Gastroesophageal sphincter (tissue), 4 donors: ENCODE measurements around the gene GCC1. TPM values are rescaled to one million over a fixed set of nuclear protein-coding genes. Genes with fewer than 3 reads are reported as not detected.
"Not testable (repeated sequence)": the region's sequence is repeated elsewhere in the genome, so short reads cannot be mapped to it uniquely, and the experiment has no call there.

Source experiments
- ATAC-seq: fragments of 150-250 bp; one replicate; pipeline ENCODE4 v1.9.1; 2016; ENCODE audit warnings: mild to moderate bottlenecking, moderate library complexity
- H3K27ac ChIP-seq, 4 donors: fragments of 200-600 bp; sonication (generic) in 3 of 4; 1 replicate in 3 of 4; 2 replicates in 1 of 4; pipeline ENCODE4 v1.5.1; 2016 to 2019
- H3K27me3 ChIP-seq: fragments of 200-600 bp; sonication (generic); one replicate; pipeline ENCODE4 v1.5.1; 2019
- H3K36me3 ChIP-seq, 2 donors: fragments of 200-600 bp; sonication (generic); one replicate each; pipeline ENCODE4 v1.5.1; 2019; ENCODE audit warnings: control low read depth in 1 of 2
- H3K4me1 ChIP-seq, 3 donors: fragments of 200-600 bp; sonication (generic); 1 replicate in 2 of 3; 2 replicates in 1 of 3; pipeline ENCODE4 v1.5.1; 2016 to 2019; ENCODE audit warnings: control low read depth in 2 of 3
- H3K4me3 ChIP-seq, 2 donors: fragments of 200-600 bp; sonication (generic); one replicate each; pipeline ENCODE4 v1.5.1; 2019; ENCODE audit warnings: mild to moderate bottlenecking in 1 of 2, moderate library complexity in 1 of 2
- H3K9me3 ChIP-seq, 3 donors: fragments of 200-600 bp; sonication (generic); one replicate each; pipeline ENCODE4 v1.5.1; 2017 to 2019; ENCODE audit warnings: control low read depth in 2 of 3
- EP300 ChIP-seq: sonication (generic); formaldehyde crosslinking; IDR thresholded peaks from one replicate; pipeline ENCODE4 v1.6.1; 2017; ENCODE audit warnings: antibody characterized with exemption, mild to moderate bottlenecking
- POLR2A ChIP-seq, 2 donors: fragments of 450-650 bp; IDR thresholded peaks; one replicate each; pipeline ENCODE4 v1.6.1; 2017; ENCODE audit warnings: antibody characterized with exemption in 2 of 2, mild to moderate bottlenecking in 2 of 2, moderate library complexity in 1 of 2
- POLR2AphosphoS5 ChIP-seq: sonication (generic); formaldehyde crosslinking; IDR thresholded peaks from one replicate; pipeline ENCODE4 v1.6.1; 2017; ENCODE audit warnings: antibody characterized with exemption
- WGBS, 2 donors: methylation state at CpG; one replicate each; pipeline ENCODE4 v1.1.5; 2018; ENCODE audit warnings: low coverage in 1 of 2; 5-methylcytosine and 5-hydroxymethylcytosine counted together
- total RNA-seq, 4 donors: library from RNA; depleted of rRNA; stranded (reverse); fragments of >200 nt; gene quantifications; one replicate each; pipeline ENCODE4 v1.1.0, GENCODE V29; 2016
- TF ChIP-seq, protein P1 (sequence below), 4 experiments: fragments of 200-600 bp in 2 of 4; fragments of 450-650 bp in 2 of 4; sonication (generic) in 1 of 4; IDR thresholded peaks; one replicate each; pipeline ENCODE4 v1.5.1; 2017 to 2019; ENCODE audit warnings: antibody characterized with exemption in 4 of 4, mild to moderate bottlenecking in 2 of 4, moderate library complexity in 2 of 4

GCC1 gene
- total RNA-seq, 4 donors from 2014 or later = 15.7 to 20.3 (median 16.8) TPM

GRCh38 chr7:127551941-127552340 is 33.5 kb downstream of the GCC1 start:
- WGBS, 2 donors = 83% methylated on average over 2 to 4 of the region's 4 CpGs
- Histone ChIP-seq H3K9me3 (no peaks in the 10 kb centered on the region), H3K36me3 (no peaks in the 10 kb centered on the region), H3K27ac (no peak overlapping the region), H3K4me1 (no peaks in the 10 kb centered on the region), H3K4me3 (no peak overlapping the region), H3K27me3 (no peaks in the 10 kb centered on the region)
- TF ChIP-seq POLR2AphosphoS5 (no peak), EP300 (no peak), POLR2A (IDR thresholded peaks at IDR 0.05) (no peak)
- TF ChIP-seq, protein P1, sequence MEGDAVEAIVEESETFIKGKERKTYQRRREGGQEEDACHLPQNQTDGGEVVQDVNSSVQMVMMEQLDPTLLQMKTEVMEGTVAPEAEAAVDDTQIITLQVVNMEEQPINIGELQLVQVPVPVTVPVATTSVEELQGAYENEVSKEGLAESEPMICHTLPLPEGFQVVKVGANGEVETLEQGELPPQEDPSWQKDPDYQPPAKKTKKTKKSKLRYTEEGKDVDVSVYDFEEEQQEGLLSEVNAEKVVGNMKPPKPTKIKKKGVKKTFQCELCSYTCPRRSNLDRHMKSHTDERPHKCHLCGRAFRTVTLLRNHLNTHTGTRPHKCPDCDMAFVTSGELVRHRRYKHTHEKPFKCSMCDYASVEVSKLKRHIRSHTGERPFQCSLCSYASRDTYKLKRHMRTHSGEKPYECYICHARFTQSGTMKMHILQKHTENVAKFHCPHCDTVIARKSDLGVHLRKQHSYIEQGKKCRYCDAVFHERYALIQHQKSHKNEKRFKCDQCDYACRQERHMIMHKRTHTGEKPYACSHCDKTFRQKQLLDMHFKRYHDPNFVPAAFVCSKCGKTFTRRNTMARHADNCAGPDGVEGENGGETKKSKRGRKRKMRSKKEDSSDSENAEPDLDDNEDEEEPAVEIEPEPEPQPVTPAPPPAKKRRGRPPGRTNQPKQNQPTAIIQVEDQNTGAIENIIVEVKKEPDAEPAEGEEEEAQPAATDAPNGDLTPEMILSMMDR (IDR thresholded peaks at IDR 0.05) = no peak
- no peak for ATAC-seq

- no peak for ATAC-seq
- no peak overlapping the region for H3K4me3 ChIP-seq
- H3K27ac ChIP-seq = no peak overlapping the region
- H3K9me3 ChIP-seq = no peaks in the 10 kb centered on the region
- WGBS, 2 donors = 25 to 56% methylated on average over 1 of the region's 1 CpG
- H3K27me3 ChIP-seq = no peaks in the 10 kb centered on the region
- no peaks in the 10 kb centered on the region for H3K36me3 ChIP-seq
- TF ChIP-seq, protein P1 (IDR thresholded peaks at IDR 0.05) = no peak
- TF ChIP-seq POLR2A (IDR thresholded peaks at IDR 0.05) = no peak
- TF ChIP-seq POLR2AphosphoS5 = no peak
- no peak for TF ChIP-seq EP300
- H3K4me1 ChIP-seq = no peaks in the 10 kb centered on the region
Observed at GRCh38 chr7:127550247-127550646, 35.1 kb downstream of the GCC1 start.

GRCh38 chr7:127546313-127546712 is 39.1 kb downstream of the GCC1 start:
- Histone ChIP-seq H3K9me3 (no peaks in the 10 kb centered on the region), H3K27me3 (peaks cover 3% of the 10 kb centered on the region), H3K4me1 (no peaks in the 10 kb centered on the region), H3K4me3 (no peak overlapping the region), H3K27ac (no peak overlapping the region), H3K36me3 (no peaks in the 10 kb centered on the region)
- WGBS, 2 donors = 75 to 83% methylated on average over 1 of the region's 1 CpG
- no peak for TF ChIP-seq EP300
- no peak for TF ChIP-seq POLR2A (IDR thresholded peaks at IDR 0.05)
- no peak for TF ChIP-seq POLR2AphosphoS5
- TF ChIP-seq, protein P1 (IDR thresholded peaks at IDR 0.05) = no peak
- no peak for ATAC-seq

- H3K36me3 ChIP-seq = no peaks in the 10 kb centered on the region
- no peak overlapping the region for H3K27ac ChIP-seq
- H3K27me3 ChIP-seq = peaks cover 35% of the 10 kb centered on the region
- no peaks in the 10 kb centered on the region for H3K9me3 ChIP-seq
- WGBS, 2 donors = 75 to 88% methylated on average over 2 of the region's 4 CpGs
- ATAC-seq = no peak
- H3K4me1 ChIP-seq = peaks cover 0 to 7% (median 0%) of the 10 kb centered on the region in 3 donors
- TF ChIP-seq POLR2AphosphoS5 = no peak
- no peak for TF ChIP-seq POLR2A (IDR thresholded peaks at IDR 0.05)
- TF ChIP-seq EP300 = no peak
- TF ChIP-seq, protein P1 (IDR thresholded peaks at IDR 0.05) = no peak
- no peak overlapping the region for H3K4me3 ChIP-seq
Observed at GRCh38 chr7:127541548-127541947, 43.8 kb downstream of the GCC1 start.

GRCh38 chr7:127540461-127540860 is 44.9 kb downstream of the GCC1 start:
- peaks cover 45% of the 10 kb centered on the region for H3K27me3 ChIP-seq
- WGBS, 2 donors = 60 to 76% methylated on average over 1 to 3 of the region's 10 CpGs
- not testable (repeated sequence) for ATAC-seq, H3K9me3 ChIP-seq, H3K27ac ChIP-seq, H3K4me1 ChIP-seq, H3K36me3 ChIP-seq, H3K4me3 ChIP-seq
